K562 (cell line): Measurements from ENCODE around the gene POU2F1. TPM values are rescaled to one million over a fixed set of nuclear protein-coding genes. Genes with fewer than 3 reads are reported as not detected.

ENCODE experiments used
- ATAC-seq: fragments of 200-7000 bp; cut with Tn5 transposase; 3 replicates; pipeline ENCODE4 v1.9.1; 2020; ENCODE audit warnings: moderate library complexity
- BruUV-seq: library from RNA; stranded (reverse); fragments of 400-500 nt; replicated peaks from 2 replicates; lab custom pipeline; 2021; lab: Mats Ljungman, UMichigan
- CTCF ChIA-PET: fragments of 300-600 bp; formaldehyde crosslinking; extraction: SDS; loops from one replicate; lab custom pipeline; 2021; ENCODE audit warnings: low intra/inter-chr PET ratio; lab: Yijun Ruan, JAX
- POLR2A ChIA-PET: fragments of 300-600, 350-650 bp; sonication (Branson Sonifier 250); formaldehyde crosslinking; extraction: SDS; loops from one replicate; lab custom pipeline; 2021; ENCODE audit warnings: antibody characterized with exemption, inconsistent platforms; lab: Yijun Ruan, JAX
- DNase-seq, 4 experiments: peaks; one replicate each; pipeline versions ENCODE4 v3.0.0 to v3.0.0-alpha.2; 2011 to 2018; ENCODE audit warnings: low spot score in 3 of 4, mixed read lengths in 3 of 4; ENCODE audit errors: extremely low read depth in 1 of 4
- FAIRE-seq: peaks from 2 replicates; lab custom pipeline; 2011; peaks lifted over from hg19 to GRCh38; lab: Jason Lieb, UNC
- H2AFZ ChIP-seq: 2 replicates; pipeline ENCODE4 v1.6.0; 2011; ENCODE audit warnings: low read depth, low read length, control low read depth, inconsistent platforms
- H3K27ac ChIP-seq: fragments of 200-600 bp; 3 replicates; pipeline ENCODE4 v1.8.0; 2011; ENCODE audit warnings: low read depth, mild to moderate bottlenecking, control low read depth, inconsistent platforms, low read length, moderate library complexity, mixed read lengths; ENCODE audit errors: extremely low read depth
- H3K27me3 ChIP-seq, 2 experiments: fragments of 300-600 bp in 1 of 2; 2 replicates in 1 of 2; 3 replicates in 1 of 2; pipeline versions ENCODE4 v1.6.0 to v1.8.0; 2011; ENCODE audit warnings: inconsistent platforms in 2 of 2, low read length in 2 of 2, mild to moderate bottlenecking in 1 of 2, mixed read lengths in 1 of 2, moderate library complexity in 1 of 2; ENCODE audit not compliant: control insufficient read depth in 2 of 2, insufficient read depth in 2 of 2
- H3K36me3 ChIP-seq: fragments of 300-600 bp; 3 replicates; pipeline ENCODE4 v1.8.0; 2011; ENCODE audit warnings: mild to moderate bottlenecking, low read length, inconsistent platforms; ENCODE audit not compliant: control insufficient read depth, insufficient read depth
- H3K4me1 ChIP-seq, 2 experiments: fragments of 200-600 bp in 1 of 2; replicated peaks in 1 of 2; 2 replicates in 1 of 2; 3 replicates in 1 of 2; pipeline versions ENCODE4 v1.5.1 to v1.8.0; 2011; ENCODE audit warnings: inconsistent platforms in 2 of 2, low read length in 2 of 2, mild to moderate bottlenecking in 1 of 2, mixed read lengths in 1 of 2, moderate library complexity in 1 of 2; ENCODE audit not compliant: control insufficient read depth in 2 of 2, insufficient read depth in 2 of 2
- H3K4me2 ChIP-seq: 2 replicates; pipeline ENCODE4 v1.6.1; 2011; ENCODE audit warnings: low read length, control low read depth, inconsistent platforms, mixed read lengths; ENCODE audit not compliant: insufficient read depth
- H3K4me3 ChIP-seq: fragments of 200-600 bp; sonication (generic), shearing (Covaris generic); 2 replicates; pipeline ENCODE4 v1.5.1; 2016; ENCODE audit warnings: control low read depth, inconsistent platforms
- H3K79me2 ChIP-seq: fragments of 200-600 bp; 3 replicates; pipeline ENCODE4 v1.8.0; 2011; ENCODE audit warnings: low read length, inconsistent platforms; ENCODE audit not compliant: control insufficient read depth, insufficient read depth
- H3K9ac ChIP-seq, 2 experiments: 2 replicates each; pipeline versions ENCODE4 v1.6.0 to v1.6.1; 2011; ENCODE audit warnings: low read depth in 2 of 2, low read length in 2 of 2, control low read depth in 1 of 2, inconsistent platforms in 1 of 2, mild to moderate bottlenecking in 1 of 2, mixed read lengths in 1 of 2; ENCODE audit not compliant: insufficient read depth in 1 of 2
- H3K9me1 ChIP-seq: one replicate; pipeline ENCODE4 v1.6.0; 2011; ENCODE audit warnings: inconsistent platforms, mild to moderate bottlenecking, low read length, moderate library complexity; ENCODE audit not compliant: control insufficient read depth, insufficient read depth
- H3K9me3 ChIP-seq: replicated peaks from 2 replicates; pipeline ENCODE4 v1.5.1; 2011; ENCODE audit warnings: low read depth, low read length, inconsistent platforms; ENCODE audit not compliant: control insufficient read depth, insufficient read depth
- H4K20me1 ChIP-seq: replicated peaks from 2 replicates; pipeline ENCODE4 v1.6.1; 2011; ENCODE audit warnings: low read length, inconsistent platforms, mixed read lengths; ENCODE audit not compliant: control insufficient read depth, insufficient read depth
- CREM ChIP-seq: IDR thresholded peaks from 2 replicates; pipeline ENCODE4 v1.6.1; 2014; ENCODE audit warnings: antibody characterized with exemption, low read depth
- HDAC8 ChIP-seq: fragments of 450-650 bp; IDR thresholded peaks from 2 replicates; pipeline ENCODE4 v1.6.1; 2016; ENCODE audit warnings: mild to moderate bottlenecking, missing genetic modification characterization, moderate library complexity, missing compliant biosample characterization
- MIER1 ChIP-seq: fragments of 450-650 bp; IDR thresholded peaks from 2 replicates; pipeline ENCODE4 v1.6.1; 2016; ENCODE audit warnings: antibody characterized with exemption, mild to moderate bottlenecking, low read depth
- POLR3G ChIP-seq: IDR thresholded peaks from 2 replicates; pipeline ENCODE4 v1.6.1; 2011; ENCODE audit not compliant: insufficient read length, insufficient replicate concordance; ENCODE audit errors: extremely low read depth
- RBM17 ChIP-seq: fragments of 200-400 bp; formaldehyde crosslinking; IDR thresholded peaks from 2 replicates; pipeline ENCODE4 v1.6.1; 2017; ENCODE audit warnings: low read depth, mild to moderate bottlenecking, low read length, borderline replicate concordance
- SAFB2 ChIP-seq: fragments of 200-400 bp; formaldehyde crosslinking; IDR thresholded peaks from 2 replicates; pipeline ENCODE4 v1.6.1; 2018; ENCODE audit warnings: borderline replicate concordance, low read length, low read depth, moderate library complexity; ENCODE audit not compliant: severe bottlenecking
- WGBS: fragments of 100-300 bp; shearing (Covaris generic); methylation state at CpG from one replicate; pipeline ENCODE4 v1.1.6; 2016; ENCODE audit warnings: low coverage, mixed read lengths; ENCODE audit not compliant: insufficient coverage; ENCODE audit errors: missing lambda C conversion rate; 5-methylcytosine and 5-hydroxymethylcytosine counted together
- in situ Hi-C: fragments of 300-500 bp; cut with MboI; formaldehyde crosslinking; loops from 4 replicates; pipeline ENCODE4 v1.15.0; 2018; ENCODE audit warnings: inconsistent platforms, mixed read lengths
- intact Hi-C: fragments of 100-400 bp; cut with micrococcal nuclease; formaldehyde crosslinking; loops from 2 replicates; pipeline ENCODE4 v1.14.2; 2022
- polyA plus RNA-seq, 8 experiments: library from polyadenylated mRNA; depleted of rRNA in 4 of 8; stranded (reverse) in 5 of 8; unstranded in 3 of 8; fragments of >200 nt; fragmentation: Nextera tagmentation in 2 of 8; fragmentation: Illumina TruSeq in 1 of 8; extraction: Ambion mirVana in 2 of 8; extraction: Trizol in 1 of 8; gene quantifications; 2 replicates each; pipeline versions ENCODE4 v1.2.1 to v1.2.3, GENCODE V29; 2011 to 2014; ENCODE audit warnings: inconsistent platforms in 1 of 8, missing spikeins in 1 of 8
- total RNA-seq, 7 experiments: library from RNA; depleted of rRNA in 6 of 7; stranded (reverse); fragments of >200 nt in 6 of 7; fragmentation: Illumina TruSeq in 2 of 7; extraction: Trizol in 2 of 7; gene quantifications; 2 replicates each; pipeline versions ENCODE4 v1.2.1 to v1.2.3, GENCODE V29; 2011 to 2021; ENCODE audit warnings: low replicate concordance in 1 of 7

POU2F1 gene
- total and polyA plus RNA-seq, 9 of the 15 experiments (the other 6 are each of a cell fraction or from before 2014, with no cell fraction given) = 2.6 to 22.3 (median 8.8) TPM

- Histone ChIP-seq H3K27me3 (no peaks in the 10 kb centered on the region), H3K4me3 (no peak overlapping the region), H3K9me1 (no peaks in the 10 kb centered on the region), H3K27ac (no peak overlapping the region), H3K4me1 (no peaks in the 10 kb centered on the region), H3K4me2 (no peak overlapping the region), H3K9ac (no peak overlapping the region), H3K79me2 (peaks cover 2% of the 10 kb centered on the region; the same call in 1 of the 3 replicates), H2AFZ (no peak overlapping the region), H3K36me3 (no peaks in the 10 kb centered on the region), H3K9me3 (no peaks in the 10 kb centered on the region), H4K20me1 (no peaks in the 10 kb centered on the region)
- ChIA-PET CTCF (no interaction called here), POLR2A (no interaction called here)
- intact Hi-C loops (no loop called here), in situ Hi-C loops (no loop called here)
- WGBS = 83% methylated on average over 4 of the region's 4 CpGs
- no peak for TF ChIP-seq SAFB2
- ATAC-seq (no peak), DNase-seq (no peak), FAIRE-seq (no peak)
- BruUV-seq = no TSS peak
Measured at GRCh38 chr1:167360120-167360519, 139.4 kb downstream of the POU2F1 start.

- ChIA-PET POLR2A (interaction anchor here (1.1 to 2.0 kb wide), 3 partner anchors 9 to 34 kb away, joined by 4 to 7 read pairs (median 6); no protein-coding TSS in a partner anchor), CTCF (no interaction called here)
- no peaks in the 10 kb centered on the region for H3K4me1 ChIP-seq
- FAIRE-seq = no peak
- no peak overlapping the region for H3K9ac ChIP-seq
- no peak overlapping the region for H2AFZ ChIP-seq
- H3K9me1 ChIP-seq = no peaks in the 10 kb centered on the region
- peak; percentile 22; the same call in 1 of the 3 replicates for ATAC-seq
- H3K4me3 ChIP-seq = no peak overlapping the region
- BruUV-seq = no TSS peak
- no peak for DNase-seq
- no peak for TF ChIP-seq HDAC8 (tag)
- TF ChIP-seq POLR3G = no peak
- no peak for TF ChIP-seq CREM
- TF ChIP-seq MIER1 = no peak
- no peak for TF ChIP-seq RBM17
- WGBS = 24% methylated on average over 1 of the region's 1 CpG
- H3K36me3 ChIP-seq = peaks cover 5% of the 10 kb centered on the region; the same call in 1 of the 3 replicates
- intact Hi-C loops = no loop called here
- peaks cover 2% of the 10 kb centered on the region; the same call in 1 of the 3 replicates for H3K79me2 ChIP-seq
- in situ Hi-C loops = no loop called here
- no peak overlapping the region for H3K4me2 ChIP-seq
- H4K20me1 ChIP-seq = no peaks in the 10 kb centered on the region
- no peaks in the 10 kb centered on the region for H3K9me3 ChIP-seq
- H3K27ac ChIP-seq = no peak overlapping the region
- H3K27me3 ChIP-seq = no peaks in the 10 kb centered on the region
Measured at GRCh38 chr1:167362638-167363037, 142.0 kb downstream of the POU2F1 start.
